Neutrophil (primary cell): Measurements from ENCODE around the gene RPS6KA2.

Source experiments
- H3K27ac ChIP-seq: fragments of 200-600 bp; sonication (generic); 2 replicates; pipeline ENCODE4 v1.5.1; 2016; ENCODE audit warnings: mild to moderate bottlenecking, moderate library complexity
- H3K27me3 ChIP-seq: fragments of 200-600 bp; sonication (generic); 2 replicates; pipeline ENCODE4 v1.6.0; 2016; ENCODE audit warnings: mild to moderate bottlenecking
- H3K36me3 ChIP-seq: fragments of 200-600 bp; sonication (generic); 2 replicates; pipeline ENCODE4 v1.5.1; 2017
- H3K4me1 ChIP-seq, 2 experiments: fragments of 200-600 bp in 1 of 2; sonication (generic) in 1 of 2; 1 replicate in 1 of 2; 2 replicates in 1 of 2; pipeline versions ENCODE4 v1.5.1 to v1.6.1; 2013 to 2016; ENCODE audit warnings: low read depth in 1 of 2, low read length in 1 of 2, mild to moderate bottlenecking in 1 of 2, moderate library complexity in 1 of 2; ENCODE audit not compliant: control insufficient read depth in 1 of 2, insufficient read depth in 1 of 2
- H3K4me3 ChIP-seq, 2 experiments: fragments of 200-600 bp in 1 of 2; sonication (generic) in 1 of 2; 1 replicate in 1 of 2; 2 replicates in 1 of 2; pipeline ENCODE4 v1.5.1; 2013 to 2016; ENCODE audit warnings: low read depth in 1 of 2, low read length in 1 of 2, mild to moderate bottlenecking in 1 of 2, moderate library complexity in 1 of 2
- H3K9me3 ChIP-seq: fragments of 200-600 bp; sonication (generic); 2 replicates; pipeline ENCODE4 v1.5.1; 2016
- CTCF ChIP-seq: fragments of 200-600 bp; sonication (generic); IDR thresholded peaks from 2 replicates; pipeline ENCODE4 v1.5.1; 2016; ENCODE audit warnings: antibody characterized with exemption

The RPS6KA2 gene

GRCh38 chr6:166659581-166659980, 32.5 kb upstream of the RPS6KA2 start:
- Histone ChIP-seq H3K9me3 (no peaks in the 10 kb centered on the region), H3K4me1 (peaks cover 22 to 44% of the 10 kb centered on the region in 2 experiments), H3K4me3 (no peak overlapping the region), H3K36me3 (no peaks in the 10 kb centered on the region), H3K27ac (no peak overlapping the region), H3K27me3 (no peaks in the 10 kb centered on the region)
- no peak for TF ChIP-seq CTCF

GRCh38 chr6:166658792-166659150, 31.7 kb upstream of the RPS6KA2 start:
- Histone ChIP-seq H3K27me3 (no peaks in the 10 kb centered on the region), H3K4me1 (peaks cover 22 to 37% of the 10 kb centered on the region in 2 experiments)
- TF ChIP-seq CTCF = no peak

GRCh38 chr6:166658115-166658791, 31.2 kb upstream of the RPS6KA2 start:
- Histone ChIP-seq H3K4me3 (no peak overlapping the region), H3K27ac (peak overlapping the region; percentile 62), H3K9me3 (no peaks in the 10 kb centered on the region), H3K36me3 (no peaks in the 10 kb centered on the region), H3K4me1 (peaks cover 17 to 32% of the 10 kb centered on the region in 2 experiments), H3K27me3 (no peaks in the 10 kb centered on the region)
- TF ChIP-seq CTCF = no peak

More at GRCh38 chr6:166658792-166659150, 31.7 kb upstream of the RPS6KA2 start:
- no peak overlapping the region for H3K27ac ChIP-seq
- H3K4me3 ChIP-seq = no peak overlapping the region
- H3K36me3 ChIP-seq = no peaks in the 10 kb centered on the region
- H3K9me3 ChIP-seq = no peaks in the 10 kb centered on the region

- peak overlapping the region; percentile 62 for H3K27ac ChIP-seq
- TF ChIP-seq CTCF = no peak
- H3K4me1 ChIP-seq = peaks cover 13 to 25% of the 10 kb centered on the region in 2 experiments
- no peaks in the 10 kb centered on the region for H3K9me3 ChIP-seq
- no peaks in the 10 kb centered on the region for H3K36me3 ChIP-seq
- peak overlapping the region; percentile 41 to 51 for H3K4me3 ChIP-seq
- H3K27me3 ChIP-seq = no peaks in the 10 kb centered on the region
Measured at GRCh38 chr6:166657531-166657930, 30.5 kb upstream of the RPS6KA2 start.

GRCh38 chr6:166656230-166657151, 29.4 kb upstream of the RPS6KA2 start:
- no peaks in the 10 kb centered on the region for H3K27me3 ChIP-seq
- no peaks in the 10 kb centered on the region for H3K36me3 ChIP-seq
- TF ChIP-seq CTCF = no peak
- H3K4me1 ChIP-seq = peaks cover 13 to 21% of the 10 kb centered on the region in 2 experiments
- no peaks in the 10 kb centered on the region for H3K9me3 ChIP-seq
- H3K27ac ChIP-seq = peak overlapping the region; percentile 62
- H3K4me3 ChIP-seq = peak overlapping the region; percentile 41 to 51
